HFFc6 (cell line): ENCODE measurements around the gene TUB. TPM values are rescaled to one million over a fixed set of nuclear protein-coding genes. Genes with fewer than 3 reads are reported as not detected.

Experiments used
- DNase-seq: peaks from one replicate; pipeline ENCODE4 v3.0.0-alpha.2; 2018
- H3K27ac Mint-ChIP-seq: 2 replicates; pipeline ENCODE4 v1.8.0; 2020; ENCODE audit warnings: mild to moderate bottlenecking, mixed read lengths
- H3K27me3 Mint-ChIP-seq: 2 replicates; pipeline ENCODE4 v1.8.0; 2021; ENCODE audit warnings: mild to moderate bottlenecking, moderate library complexity, mixed read lengths; ENCODE audit not compliant: insufficient read depth
- H3K36me3 Mint-ChIP-seq: 2 replicates; pipeline ENCODE4 v1.8.0; 2021; ENCODE audit warnings: low read depth, mixed read lengths
- H3K4me1 Mint-ChIP-seq: 2 replicates; pipeline ENCODE4 v1.8.0; 2020; ENCODE audit warnings: low read depth, mixed read lengths
- H3K4me3 Mint-ChIP-seq: 2 replicates; pipeline ENCODE4 v1.8.0; 2020; ENCODE audit warnings: mild to moderate bottlenecking, moderate library complexity, mixed read lengths
- H3K9me3 Mint-ChIP-seq: 2 replicates; pipeline ENCODE4 v1.8.0; 2020; ENCODE audit warnings: mild to moderate bottlenecking, mixed read lengths
- long read RNA-seq: library from polyadenylated mRNA; unstranded; transcript quantifications from one replicate; pipeline ENCODE4 v2.0.0, GENCODE V29; 2019
- total RNA-seq, 6 experiments: library from RNA; stranded (reverse); fragmentation: NEBNext Ultra II Directional; extraction: Animal tissue kit (Norgen Biotek cat#: 25700); gene quantifications; 2 replicates in 1 of 6; 3 replicates in 5 of 6; pipeline ENCODE4 v1.2.3, GENCODE V29; 2021
- TF ChIP-seq, protein P1 (sequence below): fragments of 200-600 bp; sonication (generic); IDR thresholded peaks from 2 replicates; pipeline ENCODE4 v1.5.0; 2021; ENCODE audit warnings: antibody characterized with exemption, mild to moderate bottlenecking

Gene TUB, protein sequence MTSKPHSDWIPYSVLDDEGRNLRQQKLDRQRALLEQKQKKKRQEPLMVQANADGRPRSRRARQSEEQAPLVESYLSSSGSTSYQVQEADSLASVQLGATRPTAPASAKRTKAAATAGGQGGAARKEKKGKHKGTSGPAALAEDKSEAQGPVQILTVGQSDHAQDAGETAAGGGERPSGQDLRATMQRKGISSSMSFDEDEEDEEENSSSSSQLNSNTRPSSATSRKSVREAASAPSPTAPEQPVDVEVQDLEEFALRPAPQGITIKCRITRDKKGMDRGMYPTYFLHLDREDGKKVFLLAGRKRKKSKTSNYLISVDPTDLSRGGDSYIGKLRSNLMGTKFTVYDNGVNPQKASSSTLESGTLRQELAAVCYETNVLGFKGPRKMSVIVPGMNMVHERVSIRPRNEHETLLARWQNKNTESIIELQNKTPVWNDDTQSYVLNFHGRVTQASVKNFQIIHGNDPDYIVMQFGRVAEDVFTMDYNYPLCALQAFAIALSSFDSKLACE
- 10 to 100 TPM in 1 of 6 experiments, 1 to 10 TPM in 5; 1.7 to 10.1 (median 1.8) TPM for total RNA-seq
- long read RNA-seq, partial matches to known transcripts, result 0 of 7 reads
- long read RNA-seq, other reads (novel, unspliced or antisense), result 7 of 7 reads

DNA sequence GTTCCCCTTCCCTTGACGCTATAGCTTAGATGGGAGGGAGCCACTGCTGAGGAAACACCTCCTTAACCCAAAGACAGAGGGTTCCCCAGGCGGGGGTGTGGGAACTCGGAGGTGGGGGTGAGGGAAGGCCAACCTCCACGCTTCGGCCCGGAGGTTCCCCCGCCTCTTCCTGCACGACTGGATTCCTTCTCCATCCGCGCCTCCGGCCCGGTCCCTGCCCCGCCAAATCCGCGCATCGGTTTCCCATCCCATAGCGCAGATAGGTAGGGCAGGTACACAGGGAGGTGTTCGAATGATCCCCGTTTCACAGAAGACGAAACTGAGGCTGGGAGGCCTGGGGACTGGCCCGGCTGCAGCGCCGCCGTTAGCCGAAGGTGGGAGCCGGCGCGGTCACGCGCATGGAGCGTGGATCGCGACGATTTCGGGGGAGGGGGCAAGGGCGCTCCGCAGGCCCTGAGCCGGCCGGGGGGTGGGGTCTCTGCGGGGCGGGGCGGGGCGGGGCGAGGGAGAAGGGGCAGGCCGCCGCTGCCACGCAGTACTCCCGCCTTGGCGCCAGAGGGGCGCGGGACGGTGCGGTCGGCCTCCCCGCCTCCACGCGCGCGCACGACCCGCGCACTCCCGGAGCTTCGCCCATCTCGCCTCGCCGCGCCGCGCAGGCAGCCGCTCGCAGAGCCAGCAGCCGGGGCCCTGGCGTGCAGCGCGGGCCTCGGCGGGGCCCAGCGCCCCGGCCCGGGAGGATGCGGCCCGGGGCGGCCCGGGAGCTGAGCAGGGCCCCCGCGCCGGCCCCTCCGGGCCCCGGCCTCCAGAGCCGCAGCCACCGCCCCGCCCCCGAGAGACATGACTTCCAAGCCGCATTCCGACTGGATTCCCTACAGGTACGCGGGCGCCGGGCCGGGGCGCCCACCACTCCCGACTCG, at the start of gene TUB:
TUB (plus strand) TSS at position 538 of the 917 bp plus-strand sequence; CDS start at position 838, 300 bp downstream.
- Mint-ChIP-seq H3K27ac (no peak within 1 kb of the TSS), H3K36me3 (no peaks in the 10 kb centered on the region), H3K9me3 (no peaks in the 10 kb centered on the region), H3K27me3 (peaks cover 38% of the 10 kb centered on the region), H3K4me3 (peak within 1 kb of the TSS; percentile 79), H3K4me1 (peaks cover 1% of the 10 kb centered on the region; the same call in 1 of the 2 replicates)
- no peak for DNase-seq
- TF ChIP-seq, protein P1, sequence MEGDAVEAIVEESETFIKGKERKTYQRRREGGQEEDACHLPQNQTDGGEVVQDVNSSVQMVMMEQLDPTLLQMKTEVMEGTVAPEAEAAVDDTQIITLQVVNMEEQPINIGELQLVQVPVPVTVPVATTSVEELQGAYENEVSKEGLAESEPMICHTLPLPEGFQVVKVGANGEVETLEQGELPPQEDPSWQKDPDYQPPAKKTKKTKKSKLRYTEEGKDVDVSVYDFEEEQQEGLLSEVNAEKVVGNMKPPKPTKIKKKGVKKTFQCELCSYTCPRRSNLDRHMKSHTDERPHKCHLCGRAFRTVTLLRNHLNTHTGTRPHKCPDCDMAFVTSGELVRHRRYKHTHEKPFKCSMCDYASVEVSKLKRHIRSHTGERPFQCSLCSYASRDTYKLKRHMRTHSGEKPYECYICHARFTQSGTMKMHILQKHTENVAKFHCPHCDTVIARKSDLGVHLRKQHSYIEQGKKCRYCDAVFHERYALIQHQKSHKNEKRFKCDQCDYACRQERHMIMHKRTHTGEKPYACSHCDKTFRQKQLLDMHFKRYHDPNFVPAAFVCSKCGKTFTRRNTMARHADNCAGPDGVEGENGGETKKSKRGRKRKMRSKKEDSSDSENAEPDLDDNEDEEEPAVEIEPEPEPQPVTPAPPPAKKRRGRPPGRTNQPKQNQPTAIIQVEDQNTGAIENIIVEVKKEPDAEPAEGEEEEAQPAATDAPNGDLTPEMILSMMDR, result no peak

DNA sequence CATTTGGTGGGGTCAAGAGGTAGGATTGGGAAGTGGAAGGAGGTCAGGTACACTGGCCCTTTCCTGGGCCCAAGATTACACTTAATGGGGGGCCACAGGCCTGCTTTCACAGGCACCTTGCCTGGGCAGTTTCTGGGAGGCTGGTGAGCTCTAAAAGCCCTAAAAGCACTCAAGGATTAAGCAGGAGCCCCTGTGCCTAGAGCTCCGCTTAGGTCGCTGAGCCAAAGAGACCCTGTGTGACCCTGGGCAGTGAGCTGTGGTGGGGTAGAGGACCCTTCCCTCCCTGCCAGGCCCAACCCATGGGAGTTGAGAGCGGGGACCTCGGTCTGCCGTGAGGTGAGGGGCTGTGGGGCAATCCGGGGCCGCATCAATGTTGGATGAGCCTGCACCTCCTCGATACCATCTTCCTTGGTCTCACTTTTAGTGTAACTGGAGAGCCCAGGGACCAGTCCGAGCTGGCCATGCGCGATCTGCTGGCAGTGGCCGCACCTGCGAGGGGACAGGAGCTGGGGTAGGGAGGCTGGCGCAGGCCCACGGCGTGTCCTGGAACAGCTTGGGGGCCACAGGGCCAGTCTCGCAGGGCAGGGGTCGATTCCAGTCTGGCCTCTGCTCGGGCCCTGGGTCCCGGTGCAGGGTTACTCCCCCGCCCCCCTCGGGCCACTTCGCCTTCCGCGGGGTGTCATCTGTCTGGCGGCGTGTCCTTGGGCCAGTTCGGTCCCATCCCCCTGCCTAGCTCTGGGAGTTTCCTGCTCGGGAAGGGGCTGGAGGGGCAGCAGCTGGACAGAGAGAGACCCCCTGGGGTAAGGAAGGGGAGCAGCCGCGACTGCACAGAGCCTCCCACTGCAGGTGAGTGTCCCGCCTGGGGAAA, 49.5 kb upstream of the TUB start:
- no peaks in the 10 kb centered on the region for H3K36me3 Mint-ChIP-seq

DNA sequence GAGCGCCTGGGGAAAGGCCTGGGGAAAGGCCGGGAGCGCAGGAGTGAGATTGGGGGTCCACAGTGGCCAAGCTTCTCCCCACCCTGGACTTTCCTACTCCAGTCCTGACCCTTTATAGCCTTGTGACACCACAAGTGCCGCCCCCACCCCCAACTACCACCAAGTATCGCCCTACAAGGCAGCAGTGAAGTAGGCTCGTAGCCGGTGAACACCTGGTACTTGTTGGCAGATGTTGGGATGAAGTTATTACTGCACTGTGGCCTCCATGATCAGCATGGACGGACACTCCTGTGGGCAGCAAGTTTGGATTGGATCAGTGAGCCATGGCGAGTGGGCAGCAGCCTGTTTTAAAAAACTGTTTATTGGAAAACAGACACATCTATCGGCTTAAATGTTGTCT, 48.9 kb upstream of the TUB start:
- TF ChIP-seq, protein P1, result no peak
- H3K27me3 Mint-ChIP-seq, result peaks cover 8% of the 10 kb centered on the region
- no peak overlapping the region for H3K27ac Mint-ChIP-seq
- DNase-seq, result no peak
- no peaks in the 10 kb centered on the region for H3K36me3 Mint-ChIP-seq
- peaks cover 14% of the 10 kb centered on the region for H3K4me1 Mint-ChIP-seq
- H3K9me3 Mint-ChIP-seq, result no peaks in the 10 kb centered on the region
- H3K4me3 Mint-ChIP-seq, result no peak overlapping the region

More for the DNA sequence above, 49.5 kb upstream of the TUB start:
- Mint-ChIP-seq H3K4me1 (peaks cover 14% of the 10 kb centered on the region), H3K27me3 (peaks cover 8% of the 10 kb centered on the region), H3K27ac (no peak overlapping the region), H3K9me3 (no peaks in the 10 kb centered on the region), H3K4me3 (no peak overlapping the region)
- no peak for DNase-seq
- TF ChIP-seq, protein P1, result no peak

DNA sequence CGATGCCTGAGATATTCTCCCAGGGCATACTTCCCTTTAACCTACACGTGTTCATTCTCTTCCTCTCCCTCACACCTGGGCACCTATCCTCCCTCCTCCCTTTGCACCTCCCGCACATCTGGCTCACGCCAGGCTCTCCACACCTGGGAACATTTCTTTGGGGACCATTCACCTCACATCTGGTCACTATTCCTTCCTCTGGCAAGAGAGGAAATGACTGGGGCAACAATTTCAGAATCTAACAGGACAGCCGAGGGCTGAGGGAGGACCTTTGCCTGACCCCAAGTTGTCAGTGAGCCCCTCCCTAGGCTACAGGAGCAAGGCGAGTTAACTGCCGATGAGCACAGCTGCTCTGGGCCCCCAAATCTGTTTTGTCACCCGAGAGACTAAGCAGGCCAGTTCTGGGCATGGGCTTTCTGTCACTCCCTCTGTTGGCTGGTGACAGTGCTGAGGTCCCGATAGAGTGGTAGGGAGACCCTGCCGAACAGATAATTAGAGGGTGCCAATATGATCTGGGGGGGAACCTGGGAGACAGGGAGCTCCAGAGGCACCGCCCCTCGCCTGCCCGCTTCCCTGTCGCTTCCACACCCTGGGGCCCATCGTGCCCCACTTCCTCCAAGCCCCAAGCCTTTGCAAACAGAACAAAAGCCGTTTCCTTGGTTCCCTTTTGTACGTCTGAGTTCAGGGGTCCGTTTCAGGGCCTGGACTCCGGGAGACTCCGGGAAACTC, 48.3 kb upstream of the TUB start:
- no peak for DNase-seq
- Mint-ChIP-seq H3K36me3 (no peaks in the 10 kb centered on the region), H3K27ac (no peak overlapping the region), H3K4me1 (peaks cover 14% of the 10 kb centered on the region), H3K27me3 (peaks cover 11% of the 10 kb centered on the region), H3K4me3 (peak overlapping the region; percentile 36; the same call in 1 of the 2 replicates), H3K9me3 (no peaks in the 10 kb centered on the region)
- TF ChIP-seq, protein P1, result no peak
